Endodermal cell (in vitro differentiated cells): ENCODE results near the gene NOP9. TPM values are rescaled to one million over a fixed set of nuclear protein-coding genes. Genes with fewer than 3 reads are reported as not detected.

Source experiments
- DNase-seq: peaks from one replicate; pipeline ENCODE4 v3.0.0-alpha.2; 2017
- H3K27ac ChIP-seq: 2 replicates; pipeline ENCODE4 v1.5.1; 2013; ENCODE audit warnings: mild to moderate bottlenecking, low read depth, low read length, moderate library complexity
- H3K27me3 ChIP-seq: 2 replicates; pipeline ENCODE4 v1.6.1; 2013; ENCODE audit warnings: mild to moderate bottlenecking, low read length, moderate library complexity; ENCODE audit not compliant: insufficient read depth, control insufficient read depth, poor library complexity, severe bottlenecking
- H3K36me3 ChIP-seq: 2 replicates; pipeline ENCODE4 v1.7.0; 2013; ENCODE audit warnings: mild to moderate bottlenecking, low read length, moderate library complexity; ENCODE audit not compliant: control insufficient read depth, insufficient read depth
- H3K4me1 ChIP-seq: one replicate; pipeline ENCODE4 v1.7.0; 2013; ENCODE audit warnings: low read length; ENCODE audit not compliant: control insufficient read depth, insufficient read depth
- H3K4me3 ChIP-seq: 2 replicates; pipeline ENCODE4 v1.5.1; 2013; ENCODE audit warnings: mild to moderate bottlenecking, low read length, moderate library complexity
- H3K9ac ChIP-seq: 2 replicates; pipeline ENCODE4 v1.6.1; 2013; ENCODE audit warnings: mild to moderate bottlenecking, low read length, moderate library complexity; ENCODE audit not compliant: poor library complexity, severe bottlenecking; ENCODE audit errors: extremely low read depth
- H3K9me3 ChIP-seq: 2 replicates; pipeline ENCODE4 v1.6.1; 2013; ENCODE audit warnings: mild to moderate bottlenecking, low read length, moderate library complexity; ENCODE audit not compliant: control insufficient read depth
- H3K27ac Mint-ChIP-seq: 2 replicates; pipeline ENCODE4 v1.8.0; 2020; ENCODE audit warnings: mixed read lengths
- H3K27me3 Mint-ChIP-seq: 2 replicates; pipeline ENCODE4 v1.8.0; 2021; ENCODE audit warnings: mild to moderate bottlenecking, mixed read lengths; ENCODE audit not compliant: insufficient read depth
- H3K36me3 Mint-ChIP-seq: 2 replicates; pipeline ENCODE4 v1.8.0; 2020; ENCODE audit warnings: low read depth, mixed read lengths
- H3K4me1 Mint-ChIP-seq: 2 replicates; pipeline ENCODE4 v1.8.0; 2020; ENCODE audit warnings: mixed read lengths
- H3K4me3 Mint-ChIP-seq: 2 replicates; pipeline ENCODE4 v1.8.0; 2020; ENCODE audit warnings: mild to moderate bottlenecking, moderate library complexity, mixed read lengths
- H3K9me3 Mint-ChIP-seq: 2 replicates; pipeline ENCODE4 v1.8.0; 2020; ENCODE audit warnings: mild to moderate bottlenecking, mixed read lengths
- WGBS, 2 experiments: methylation state at CpG; one replicate each; pipeline versions ENCODE4 v1.1.5 to v1.1.7; 2013; ENCODE audit warnings: missing lambda C conversion rate in 2 of 2, mixed read lengths in 1 of 2; ENCODE audit not compliant: insufficient coverage in 1 of 2, insufficient read length in 1 of 2; 5-methylcytosine and 5-hydroxymethylcytosine counted together
- total RNA-seq, 2 donors: library from RNA; stranded (reverse); fragmentation: NEBNext Ultra II Directional in 1 of 2; extraction: Animal tissue kit (Norgen Biotek cat#: 25700) in 1 of 2; gene quantifications; 2 replicates in 1 of 2; 3 replicates in 1 of 2; pipeline ENCODE4 v1.2.1, GENCODE V29; 2021
- TF ChIP-seq, protein P1 (sequence below): fragments of 200-600 bp; sonication (generic); conservative IDR thresholded peaks from 2 replicates; pipeline ENCODE4 v1.5.0; 2021; ENCODE audit warnings: antibody characterized with exemption, mild to moderate bottlenecking

Gene NOP9
- total RNA-seq, 2 donors from 2014 or later: 31.1 to 32.0 TPM

DNA sequence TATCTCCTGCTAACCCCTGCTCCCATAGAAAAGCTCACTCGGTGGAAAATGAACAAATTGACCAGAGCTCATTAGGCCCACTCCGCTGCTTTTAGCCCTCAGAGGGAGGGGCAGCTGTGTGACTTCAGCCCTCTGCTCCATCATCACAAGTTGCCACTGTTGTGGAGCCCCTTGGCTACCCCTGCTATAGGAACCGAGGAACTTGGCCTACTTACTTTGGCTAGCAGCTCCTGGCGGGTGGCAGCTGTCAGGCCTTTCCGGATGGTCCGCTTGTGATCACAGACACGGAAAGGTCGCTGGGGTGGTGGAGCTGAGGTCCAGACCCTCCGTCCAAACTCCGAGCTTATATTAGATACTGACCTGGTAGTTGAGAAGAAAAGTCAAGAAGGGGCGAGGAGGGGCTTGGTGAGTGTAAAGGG is 7.5 kb downstream of the NOP9 start:
- Histone ChIP-seq H3K4me3 (peak overlapping the region; percentile 44), H3K9ac (no peak overlapping the region)
- H3K4me3 Mint-ChIP-seq: peak overlapping the region; percentile 34

DNA sequence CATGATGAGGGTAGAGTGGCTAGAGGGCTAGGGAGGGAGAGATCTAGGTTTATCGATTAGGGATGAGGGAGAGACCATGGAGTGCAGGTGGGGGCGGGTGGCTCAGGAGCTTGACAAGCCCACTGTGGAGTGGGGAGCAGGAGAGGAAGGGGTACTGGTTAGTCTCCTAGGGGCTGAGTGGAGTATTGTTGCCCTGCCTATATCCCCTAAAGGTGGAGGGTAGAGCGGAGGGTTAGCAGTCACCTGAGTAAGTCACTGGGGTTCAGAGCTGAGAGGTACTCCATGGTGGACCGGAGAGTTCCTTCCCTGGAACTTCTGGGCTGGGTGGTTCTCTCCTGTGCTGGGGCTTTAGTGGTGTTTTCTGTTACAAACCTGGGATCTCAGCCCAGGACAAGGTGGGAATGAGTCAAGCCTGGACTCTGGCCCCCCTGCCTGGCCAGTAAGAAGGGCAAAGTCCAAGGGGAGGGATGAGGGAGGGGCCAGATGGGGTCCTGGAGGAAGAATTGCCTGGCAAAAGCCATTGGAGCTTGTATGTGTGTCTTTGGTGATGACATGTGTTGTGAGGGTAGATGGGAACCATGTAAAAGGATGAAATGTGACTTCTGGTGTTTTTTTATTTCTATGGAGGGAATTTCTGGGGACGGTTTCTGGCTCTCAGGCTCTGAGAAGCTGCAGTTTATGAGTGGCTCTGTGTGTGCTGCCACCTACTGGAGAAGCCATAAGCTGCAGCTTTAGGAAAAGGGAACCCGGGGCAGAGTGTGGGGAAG is 8.1 kb downstream of the NOP9 start, which contains the start of gene CIDEB:
CIDEB (minus strand) TSS at position 403 of the 767 bp plus-strand sequence; CDS start at position 284, 119 bp downstream.
- H3K27ac Mint-ChIP-seq: peak within 1 kb of the TSS; percentile 81
- peaks cover 54% of the 10 kb centered on the region for H3K36me3 ChIP-seq
- no peaks in the 10 kb centered on the region for H3K9me3 ChIP-seq
- H3K36me3 Mint-ChIP-seq: peaks cover 54% of the 10 kb centered on the region
- TF ChIP-seq, protein P1, sequence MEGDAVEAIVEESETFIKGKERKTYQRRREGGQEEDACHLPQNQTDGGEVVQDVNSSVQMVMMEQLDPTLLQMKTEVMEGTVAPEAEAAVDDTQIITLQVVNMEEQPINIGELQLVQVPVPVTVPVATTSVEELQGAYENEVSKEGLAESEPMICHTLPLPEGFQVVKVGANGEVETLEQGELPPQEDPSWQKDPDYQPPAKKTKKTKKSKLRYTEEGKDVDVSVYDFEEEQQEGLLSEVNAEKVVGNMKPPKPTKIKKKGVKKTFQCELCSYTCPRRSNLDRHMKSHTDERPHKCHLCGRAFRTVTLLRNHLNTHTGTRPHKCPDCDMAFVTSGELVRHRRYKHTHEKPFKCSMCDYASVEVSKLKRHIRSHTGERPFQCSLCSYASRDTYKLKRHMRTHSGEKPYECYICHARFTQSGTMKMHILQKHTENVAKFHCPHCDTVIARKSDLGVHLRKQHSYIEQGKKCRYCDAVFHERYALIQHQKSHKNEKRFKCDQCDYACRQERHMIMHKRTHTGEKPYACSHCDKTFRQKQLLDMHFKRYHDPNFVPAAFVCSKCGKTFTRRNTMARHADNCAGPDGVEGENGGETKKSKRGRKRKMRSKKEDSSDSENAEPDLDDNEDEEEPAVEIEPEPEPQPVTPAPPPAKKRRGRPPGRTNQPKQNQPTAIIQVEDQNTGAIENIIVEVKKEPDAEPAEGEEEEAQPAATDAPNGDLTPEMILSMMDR: peak; percentile 98
- H3K9ac ChIP-seq: no peak within 1 kb of the TSS
- DNase-seq: peak; percentile 91
- H3K27me3 ChIP-seq: no peaks in the 10 kb centered on the region
- WGBS, 2 experiments: 62 to 69% methylated on average over 5 to 6 of the region's 6 CpGs
- no peaks in the 10 kb centered on the region for H3K4me1 ChIP-seq
- H3K4me1 Mint-ChIP-seq: peaks cover 10% of the 10 kb centered on the region
- peak within 1 kb of the TSS; percentile 34 for H3K4me3 Mint-ChIP-seq
- no peaks in the 10 kb centered on the region for H3K9me3 Mint-ChIP-seq
- H3K27ac ChIP-seq: no peak within 1 kb of the TSS
- H3K4me3 ChIP-seq: peak within 1 kb of the TSS; percentile 44
- H3K27me3 Mint-ChIP-seq: no peaks in the 10 kb centered on the region

More for the DNA sequence above, 7.5 kb downstream of the NOP9 start:
- H3K4me1 Mint-ChIP-seq: peaks cover 10% of the 10 kb centered on the region
- no peak overlapping the region for H3K27ac ChIP-seq
- TF ChIP-seq, protein P1: no peak
- no peaks in the 10 kb centered on the region for H3K4me1 ChIP-seq
- WGBS, 2 experiments: 82 to 85% methylated on average over 11 of the region's 11 CpGs
- no peaks in the 10 kb centered on the region for H3K9me3 Mint-ChIP-seq
- peaks cover 60% of the 10 kb centered on the region for H3K36me3 ChIP-seq
- peaks cover 60% of the 10 kb centered on the region for H3K36me3 Mint-ChIP-seq
- peak overlapping the region; percentile 81 for H3K27ac Mint-ChIP-seq
- H3K9me3 ChIP-seq: no peaks in the 10 kb centered on the region
- no peak for DNase-seq
- no peaks in the 10 kb centered on the region for H3K27me3 Mint-ChIP-seq
- no peaks in the 10 kb centered on the region for H3K27me3 ChIP-seq

DNA sequence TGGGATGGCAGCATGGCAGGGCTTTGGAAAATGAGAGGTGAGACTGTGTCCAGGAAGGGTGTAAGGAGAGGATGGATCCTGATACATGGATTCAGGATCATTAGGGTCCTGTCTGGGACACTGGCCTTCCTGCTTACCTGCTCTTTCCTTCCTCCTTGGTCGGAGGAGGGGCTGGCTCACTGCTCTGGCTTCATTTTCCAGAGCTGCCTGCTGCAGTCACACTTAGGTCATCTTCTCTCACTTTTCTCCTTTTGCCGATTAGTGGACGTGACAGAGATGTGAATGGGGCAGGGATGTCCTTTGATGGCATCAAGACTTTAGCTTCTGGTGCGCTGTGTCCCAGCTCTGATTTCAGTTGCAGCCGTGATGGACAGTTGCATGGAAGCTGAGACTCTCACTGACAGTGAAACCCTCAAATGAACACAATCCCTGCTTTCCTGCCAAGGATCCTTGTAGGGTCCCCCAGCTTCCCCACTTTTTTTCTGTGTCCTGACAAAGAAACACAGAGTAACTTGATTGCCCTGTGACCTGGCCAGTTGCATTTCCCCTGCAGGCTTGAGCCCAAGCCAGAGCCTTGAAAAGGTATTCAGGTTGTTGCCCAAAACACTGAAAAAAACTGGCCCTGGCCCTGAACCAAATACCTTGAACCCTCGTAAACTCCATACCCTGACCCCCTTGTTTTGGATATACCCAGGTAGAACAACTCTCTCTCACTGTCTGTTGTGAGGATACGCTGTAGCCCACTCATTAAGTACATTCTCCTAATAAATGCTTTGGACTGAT is 8.9 kb downstream of the NOP9 start:
- H3K27me3 ChIP-seq: no peaks in the 10 kb centered on the region
- H3K4me1 ChIP-seq: no peaks in the 10 kb centered on the region
- no peak overlapping the region for H3K9ac ChIP-seq
- no peaks in the 10 kb centered on the region for H3K9me3 ChIP-seq
- Mint-ChIP-seq H3K36me3 (peaks cover 46% of the 10 kb centered on the region), H3K9me3 (no peaks in the 10 kb centered on the region), H3K27me3 (no peaks in the 10 kb centered on the region), H3K4me1 (peaks cover 10% of the 10 kb centered on the region), H3K4me3 (no peak overlapping the region), H3K27ac (no peak overlapping the region)
- WGBS, 2 experiments: 86 to 90% methylated on average over 7 of the region's 7 CpGs
- peaks cover 46% of the 10 kb centered on the region for H3K36me3 ChIP-seq
- H3K4me3 ChIP-seq: no peak overlapping the region
- no peak for DNase-seq
- TF ChIP-seq, protein P1: peak; percentile 36
- H3K27ac ChIP-seq: no peak overlapping the region
